Stimulated activated CD8-positive, alpha-beta memory T cell treated with anti-CD3 and anti-CD28 coated beads, Interleukin-12 subunit alpha, Interleukin-12 subunit beta, amount 100 ng/mL, for 24 hours (primary cell): ENCODE results near the gene EPS15.
"Not testable (repeated sequence)": the region's sequence is repeated elsewhere in the genome, so short reads cannot be mapped to it uniquely, and the experiment has no call there.

Source experiments
- DNase-seq: peaks from one replicate; pipeline ENCODE4 v3.0.0-alpha.2; 2020; ENCODE audit errors: extremely low read depth

Gene EPS15

GRCh38 chr1:51519048-51519864 is at the start of gene EPS15:
EPS15 (minus strand) TSS chr1:51519266; CDS start chr1:51519231, 35 bp downstream.
- DNase-seq, result peak; percentile 76

- DNase-seq, result no peak
Measured at GRCh38 chr1:51568231-51568935, 49.3 kb upstream of the EPS15 start.

GRCh38 chr1:51567653-51568052 is 48.6 kb upstream of the EPS15 start:
- DNase-seq, result no peak

GRCh38 chr1:51566260-51566659 is 47.2 kb upstream of the EPS15 start:
- DNase-seq, result no peak

GRCh38 chr1:51565009-51565408 is 45.9 kb upstream of the EPS15 start:
- no peak for DNase-seq

GRCh38 chr1:51564124-51564523 is 45.1 kb upstream of the EPS15 start:
- no peak for DNase-seq

GRCh38 chr1:51561702-51562101 is 42.6 kb upstream of the EPS15 start:
- DNase-seq, result no peak

- not testable (repeated sequence) for DNase-seq
Measured at GRCh38 chr1:51560895-51561294, 41.8 kb upstream of the EPS15 start.

- no peak for DNase-seq
Measured at GRCh38 chr1:51560034-51560433, 41.0 kb upstream of the EPS15 start.

- DNase-seq, result no peak
Measured at GRCh38 chr1:51559501-51559900, 40.4 kb upstream of the EPS15 start.

GRCh38 chr1:51559064-51559500 is 40.0 kb upstream of the EPS15 start:
- no peak for DNase-seq

- DNase-seq, result no peak
Measured at GRCh38 chr1:51558375-51558924, 39.4 kb upstream of the EPS15 start.

- DNase-seq, result no peak
Measured at GRCh38 chr1:51557168-51557567, 38.1 kb upstream of the EPS15 start.

GRCh38 chr1:51555866-51556619 is 37.0 kb upstream of the EPS15 start:
- DNase-seq, result no peak

- DNase-seq, result no peak
Measured at GRCh38 chr1:51553911-51554310, 34.8 kb upstream of the EPS15 start.

GRCh38 chr1:51552929-51553807 is 34.1 kb upstream of the EPS15 start:
- no peak for DNase-seq

- DNase-seq, result no peak
Measured at GRCh38 chr1:51551848-51552296, 32.8 kb upstream of the EPS15 start.

- DNase-seq, result no peak
Measured at GRCh38 chr1:51551081-51551480, 32.0 kb upstream of the EPS15 start.

- DNase-seq, result no peak
Measured at GRCh38 chr1:51549901-51550300, 30.8 kb upstream of the EPS15 start.

- no peak for DNase-seq
Measured at GRCh38 chr1:51549016-51549619, 30.1 kb upstream of the EPS15 start.

GRCh38 chr1:51543858-51544257 is 24.8 kb upstream of the EPS15 start:
- DNase-seq, result no peak
